MM.1S (cell line): ENCODE results near the gene TDRD5.

Experiments used
- DNase-seq: peaks from one replicate; pipeline ENCODE4 v3.0.0-alpha.2; 2015
- H2AFZ ChIP-seq: fragments of 300-600 bp; sonication (generic); 2 replicates; pipeline ENCODE4 v1.6.0; 2016; ENCODE audit warnings: antibody characterized with exemption, low read length
- H3F3A ChIP-seq: fragments of 300-600 bp; sonication (generic); 2 replicates; pipeline ENCODE4 v1.6.1; 2016; ENCODE audit warnings: mild to moderate bottlenecking, antibody characterized with exemption, low read length, moderate library complexity, mixed read lengths; ENCODE audit not compliant: insufficient read depth
- H3K27ac ChIP-seq: fragments of 300-600 bp; sonication (generic); 2 replicates; pipeline ENCODE4 v1.5.1; 2016; ENCODE audit warnings: mild to moderate bottlenecking, low read length
- H3K27me3 ChIP-seq: fragments of 300-600 bp; sonication (generic); replicated peaks from 2 replicates; pipeline ENCODE4 v1.6.0; 2016; ENCODE audit warnings: low read length; ENCODE audit not compliant: insufficient read depth
- H3K36me3 ChIP-seq: fragments of 300-600 bp; sonication (generic); replicated peaks from 2 replicates; pipeline ENCODE4 v1.6.1; 2016; ENCODE audit warnings: mild to moderate bottlenecking, low read length, mixed read lengths; ENCODE audit not compliant: insufficient read depth
- H3K4me1 ChIP-seq: fragments of 300-600 bp; sonication (generic); 2 replicates; pipeline ENCODE4 v1.6.1; 2016; ENCODE audit warnings: low read length, mixed read lengths
- H3K4me2 ChIP-seq: fragments of 300-600 bp; sonication (generic); 2 replicates; pipeline ENCODE4 v1.6.0; 2016; ENCODE audit warnings: low read depth, low read length
- H3K4me3 ChIP-seq: fragments of 300-600 bp; sonication (generic); 2 replicates; pipeline ENCODE4 v1.5.1; 2016; ENCODE audit warnings: low read length, mixed read lengths
- H3K79me2 ChIP-seq: fragments of 300-600 bp; sonication (generic); 2 replicates; pipeline ENCODE4 v1.6.1; 2016; ENCODE audit warnings: mixed run types, low read length, mixed read lengths
- H3K9ac ChIP-seq: fragments of 300-600 bp; sonication (generic); 2 replicates; pipeline ENCODE4 v1.6.1; 2016; ENCODE audit warnings: low read length, mixed read lengths
- H3K9me2 ChIP-seq: fragments of 300-600 bp; sonication (generic); replicated peaks from 2 replicates; pipeline ENCODE4 v1.6.1; 2016; ENCODE audit warnings: mild to moderate bottlenecking, low read length, mixed read lengths; ENCODE audit not compliant: insufficient read depth
- H3K9me3 ChIP-seq: fragments of 300-600 bp; sonication (generic); replicated peaks from 2 replicates; pipeline ENCODE4 v1.6.1; 2016; ENCODE audit warnings: mild to moderate bottlenecking, low read length, mixed read lengths; ENCODE audit not compliant: insufficient read depth
- H4K20me1 ChIP-seq: fragments of 300-600 bp; sonication (generic); 2 replicates; pipeline ENCODE4 v1.6.1; 2016; ENCODE audit warnings: mild to moderate bottlenecking, low read length, moderate library complexity, mixed read lengths; ENCODE audit not compliant: insufficient read depth
- CTCF ChIP-seq: fragments of 300-600 bp; sonication (generic); IDR thresholded peaks from 2 replicates; pipeline ENCODE4 v1.5.1; 2016; ENCODE audit warnings: antibody characterized with exemption, low read length, mixed read lengths
- EZH2 ChIP-seq: fragments of 300-600 bp; sonication (generic); optimal IDR thresholded peaks from 2 replicates; pipeline ENCODE3; 2017; ENCODE audit warnings: low read depth, mild to moderate bottlenecking, antibody characterized with exemption, low read length, mixed read lengths
- EZH2phosphoT487 ChIP-seq: fragments of 300-600 bp; sonication (generic); IDR thresholded peaks from 2 replicates; pipeline ENCODE4 v1.6.1; 2018; ENCODE audit warnings: antibody characterized with exemption, low read length

TDRD5 gene

GRCh38 chr1:179707406-179707805 lies 115.8 kb downstream of the TDRD5 start:
- no peak overlapping the region for H2AFZ ChIP-seq
- no peak for TF ChIP-seq EZH2phosphoT487
- TF ChIP-seq EZH2, result no peak
- no peak for TF ChIP-seq CTCF
- H3K36me3 ChIP-seq, result no peaks in the 10 kb centered on the region
- no peak overlapping the region for H3K9ac ChIP-seq
- no peak overlapping the region for H3K4me3 ChIP-seq
- H3K4me1 ChIP-seq, result 0 out of 2 replicates have a peak, but pooled peaks cover 3% of the 10 kb centered on the region
- no peaks in the 10 kb centered on the region for H3K27me3 ChIP-seq
- no peaks in the 10 kb centered on the region for H4K20me1 ChIP-seq
- H3K9me2 ChIP-seq, result no peaks in the 10 kb centered on the region
- no peaks in the 10 kb centered on the region for H3K9me3 ChIP-seq
- no peaks in the 10 kb centered on the region for H3F3A ChIP-seq
- no peaks in the 10 kb centered on the region for H3K79me2 ChIP-seq
- H3K27ac ChIP-seq, result no peak overlapping the region
- H3K4me2 ChIP-seq, result no peak overlapping the region
- DNase-seq, result no peak

- TF ChIP-seq EZH2 (no peak), EZH2phosphoT487 (no peak), CTCF (no peak)
- no peak for DNase-seq
- H3K9me3 ChIP-seq, result no peaks in the 10 kb centered on the region
These were observed 117.0 kb downstream of the TDRD5 start for GRCh38 chr1:179708434-179709195.

GRCh38 chr1:179709841-179710329 lies 118.3 kb downstream of the TDRD5 start:
- Histone ChIP-seq H3K9ac (no peak overlapping the region), H3K4me2 (no peak overlapping the region)

More at GRCh38 chr1:179708434-179709195, 117.0 kb downstream of the TDRD5 start:
- H3K9ac ChIP-seq, result no peak overlapping the region
- no peaks in the 10 kb centered on the region for H3F3A ChIP-seq
- no peak overlapping the region for H2AFZ ChIP-seq
- H3K4me1 ChIP-seq, result 0 out of 2 replicates have a peak, but pooled peaks cover 3% of the 10 kb centered on the region
- H3K27ac ChIP-seq, result no peak overlapping the region
- no peaks in the 10 kb centered on the region for H3K36me3 ChIP-seq
- H3K4me2 ChIP-seq, result no peak overlapping the region
- no peaks in the 10 kb centered on the region for H4K20me1 ChIP-seq
- H3K79me2 ChIP-seq, result no peaks in the 10 kb centered on the region
- no peaks in the 10 kb centered on the region for H3K27me3 ChIP-seq
- no peaks in the 10 kb centered on the region for H3K9me2 ChIP-seq
- H3K4me3 ChIP-seq, result no peak overlapping the region

GRCh38 chr1:179714159-179714558 lies 122.5 kb downstream of the TDRD5 start:
- DNase-seq, result no peak
- Histone ChIP-seq H2AFZ (no peak overlapping the region), H3K9me3 (no peaks in the 10 kb centered on the region), H3F3A (no peaks in the 10 kb centered on the region), H3K4me3 (no peak overlapping the region), H3K27me3 (no peaks in the 10 kb centered on the region), H3K9ac (no peak overlapping the region), H4K20me1 (no peaks in the 10 kb centered on the region), H3K4me1 (no peaks in the 10 kb centered on the region), H3K9me2 (no peaks in the 10 kb centered on the region), H3K36me3 (no peaks in the 10 kb centered on the region), H3K27ac (no peak overlapping the region), H3K4me2 (no peak overlapping the region), H3K79me2 (no peaks in the 10 kb centered on the region)
- TF ChIP-seq EZH2 (no peak), EZH2phosphoT487 (no peak), CTCF (no peak)

More at GRCh38 chr1:179709841-179710329, 118.3 kb downstream of the TDRD5 start:
- Histone ChIP-seq H3K9me3 (no peaks in the 10 kb centered on the region), H2AFZ (no peak overlapping the region), H3K27ac (no peak overlapping the region), H3K4me3 (no peak overlapping the region), H3K4me1 (0 out of 2 replicates have a peak, but pooled peaks cover 3% of the 10 kb centered on the region), H3K79me2 (no peaks in the 10 kb centered on the region), H4K20me1 (no peaks in the 10 kb centered on the region), H3K27me3 (no peaks in the 10 kb centered on the region), H3K9me2 (no peaks in the 10 kb centered on the region), H3K36me3 (no peaks in the 10 kb centered on the region), H3F3A (no peaks in the 10 kb centered on the region)
- DNase-seq, result peak; percentile 66
- TF ChIP-seq EZH2phosphoT487, result no peak
